Sigmoid colon (tissue), 7 donors: ENCODE data around the gene SRC. TPM values are rescaled to one million over a fixed set of nuclear protein-coding genes. Genes with fewer than 3 reads are reported as not detected.
A peak's percentile ranks its signal among the peaks of the same experiment; 100 is the strongest.

Experiments
- DNase-seq: peaks from one replicate; pipeline ENCODE4 v3.0.0-alpha.2; 2019
- H3K27ac ChIP-seq, 4 donors: fragments of 200-600 bp; sonication (generic); one replicate each; pipeline ENCODE4 v1.5.1; 2016 to 2019; ENCODE audit warnings: mild to moderate bottlenecking in 1 of 4
- H3K27me3 ChIP-seq, 3 donors: fragments of 200-600 bp; sonication (generic); one replicate each; pipeline ENCODE4 v1.5.1; 2019; ENCODE audit warnings: mild to moderate bottlenecking in 1 of 3
- H3K36me3 ChIP-seq, 4 donors: fragments of 200-600 bp; sonication (generic); one replicate each; pipeline ENCODE4 v1.5.1; 2016 to 2019
- H3K4me1 ChIP-seq, 4 donors: fragments of 200-600 bp; sonication (generic); one replicate each; pipeline ENCODE4 v1.5.1; 2017 to 2019
- H3K4me3 ChIP-seq, 4 donors: fragments of 200-600 bp; sonication (generic); one replicate each; pipeline ENCODE4 v1.5.1; 2017 to 2019; ENCODE audit warnings: mild to moderate bottlenecking in 2 of 4, moderate library complexity in 1 of 4
- H3K9me3 ChIP-seq, 4 donors: fragments of 200-600 bp in 3 of 4; sonication (generic) in 3 of 4; one replicate each; pipeline versions ENCODE4 v1.5.1 to v1.6.1; 2013 to 2019
- EP300 ChIP-seq, 4 donors: sonication (generic); formaldehyde crosslinking; IDR thresholded peaks; one replicate each; pipeline ENCODE4 v1.6.1; 2017; ENCODE audit warnings: antibody characterized with exemption in 4 of 4
- POLR2A ChIP-seq, 2 donors: fragments of 450-650 bp; IDR thresholded peaks; one replicate each; pipeline ENCODE4 v1.6.1; 2016; ENCODE audit warnings: antibody characterized with exemption in 2 of 2, mild to moderate bottlenecking in 2 of 2, moderate library complexity in 2 of 2
- POLR2AphosphoS5 ChIP-seq, 4 donors: sonication (generic); formaldehyde crosslinking; IDR thresholded peaks; one replicate each; pipeline ENCODE4 v1.6.1; 2017; ENCODE audit warnings: antibody characterized with exemption in 4 of 4
- WGBS, 2 donors: extraction: QIAGEN DNeasy Blood & Tissue Kit; methylation state at CpG; one replicate each; pipeline ENCODE4 v1.1.7; 2013; 5-methylcytosine and 5-hydroxymethylcytosine counted together
- intact Hi-C: fragments of 100-400 bp; cut with DNase I; formaldehyde crosslinking; loops from one replicate; pipeline ENCODE4 v1.15.1; 2023
- polyA plus RNA-seq, 3 donors: library from polyadenylated mRNA; stranded (reverse); fragments of 200-250 nt; gene quantifications; one replicate each; pipeline ENCODE4 v1.2.3, GENCODE V29; 2013
- total RNA-seq, 4 donors: library from RNA; depleted of rRNA; stranded (reverse); fragments of >200 nt; gene quantifications; one replicate each; pipeline ENCODE4 v1.1.0, GENCODE V29; 2016
- TF ChIP-seq, protein P1 (sequence below), 4 experiments: fragments of 450-650 bp in 3 of 4; fragments of 200-600 bp in 1 of 4; IDR thresholded peaks; one replicate each; pipeline ENCODE4 v1.5.1; 2016 to 2019; ENCODE audit warnings: antibody characterized with exemption in 4 of 4, mild to moderate bottlenecking in 3 of 4, moderate library complexity in 2 of 4
- donor health status: healthy with polysubstance abuse.
- donor health status: Bipolar disorder and iron deficiency.
- donor health status: healthy.

The SRC gene
- total and polyA plus RNA-seq, 7 donors = 28.1 to 91.8 (median 52.3) TPM

DNA sequence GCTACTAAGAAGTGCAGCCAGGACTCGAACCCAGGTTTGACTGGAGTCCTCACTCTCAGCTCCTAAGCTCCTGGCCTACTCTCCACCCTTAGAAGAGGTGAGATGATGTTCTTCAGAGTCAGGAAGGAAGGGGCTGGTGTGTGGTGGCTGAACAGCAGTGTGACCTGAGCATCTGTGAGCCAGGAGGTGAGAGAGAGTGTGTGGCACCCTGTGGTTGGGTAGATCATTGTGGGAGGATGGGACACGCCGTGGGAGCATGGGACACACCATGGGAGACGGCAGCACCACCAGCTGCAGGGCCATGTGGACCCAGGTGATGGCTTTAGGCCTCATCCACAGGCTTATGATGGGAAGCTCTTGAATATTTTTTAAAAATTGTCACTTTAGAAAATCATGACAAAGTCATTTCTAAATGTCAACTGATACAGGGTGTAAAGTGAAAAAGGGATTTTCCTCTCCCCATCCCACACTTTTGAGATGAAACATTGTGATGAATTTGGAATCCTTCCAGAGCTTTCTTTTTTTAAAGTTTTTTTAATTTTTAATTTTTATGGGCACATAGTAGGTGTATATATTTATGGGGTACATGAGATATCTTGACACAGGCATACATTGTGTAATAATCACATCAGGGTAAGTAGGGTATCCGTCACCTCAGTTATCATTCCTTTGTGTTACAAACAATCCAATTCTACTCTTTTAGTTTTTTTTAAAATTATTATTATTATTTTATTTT is 31.6 kb downstream of the SRC start:
- peaks cover 0 to 11% (median 9%) of the 10 kb centered on the region in 4 donors for H3K4me1 ChIP-seq
- no peaks in the 10 kb centered on the region for H3K27me3 ChIP-seq
- no peak overlapping the region for H3K27ac ChIP-seq
- no peak overlapping the region for H3K4me3 ChIP-seq
- TF ChIP-seq, protein P1, sequence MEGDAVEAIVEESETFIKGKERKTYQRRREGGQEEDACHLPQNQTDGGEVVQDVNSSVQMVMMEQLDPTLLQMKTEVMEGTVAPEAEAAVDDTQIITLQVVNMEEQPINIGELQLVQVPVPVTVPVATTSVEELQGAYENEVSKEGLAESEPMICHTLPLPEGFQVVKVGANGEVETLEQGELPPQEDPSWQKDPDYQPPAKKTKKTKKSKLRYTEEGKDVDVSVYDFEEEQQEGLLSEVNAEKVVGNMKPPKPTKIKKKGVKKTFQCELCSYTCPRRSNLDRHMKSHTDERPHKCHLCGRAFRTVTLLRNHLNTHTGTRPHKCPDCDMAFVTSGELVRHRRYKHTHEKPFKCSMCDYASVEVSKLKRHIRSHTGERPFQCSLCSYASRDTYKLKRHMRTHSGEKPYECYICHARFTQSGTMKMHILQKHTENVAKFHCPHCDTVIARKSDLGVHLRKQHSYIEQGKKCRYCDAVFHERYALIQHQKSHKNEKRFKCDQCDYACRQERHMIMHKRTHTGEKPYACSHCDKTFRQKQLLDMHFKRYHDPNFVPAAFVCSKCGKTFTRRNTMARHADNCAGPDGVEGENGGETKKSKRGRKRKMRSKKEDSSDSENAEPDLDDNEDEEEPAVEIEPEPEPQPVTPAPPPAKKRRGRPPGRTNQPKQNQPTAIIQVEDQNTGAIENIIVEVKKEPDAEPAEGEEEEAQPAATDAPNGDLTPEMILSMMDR (IDR thresholded peaks at IDR 0.05) = no peak
- TF ChIP-seq POLR2AphosphoS5 (IDR thresholded peaks at IDR 0.05) (no peak), EP300 (IDR thresholded peaks at IDR 0.05) (no peak), POLR2A (IDR thresholded peaks at IDR 0.05) (no peak)
- no peaks in the 10 kb centered on the region for H3K9me3 ChIP-seq
- 68 to 83% methylated on average over 5 of the region's 5 CpGs for whole genome bisulfite sequencing, 2 donors
- DNase-seq = peak; percentile 53
- peaks cover 0 to 26% (median 0%) of the 10 kb centered on the region in 4 donors for H3K36me3 ChIP-seq
- intact Hi-C loops = no loop called here

DNA sequence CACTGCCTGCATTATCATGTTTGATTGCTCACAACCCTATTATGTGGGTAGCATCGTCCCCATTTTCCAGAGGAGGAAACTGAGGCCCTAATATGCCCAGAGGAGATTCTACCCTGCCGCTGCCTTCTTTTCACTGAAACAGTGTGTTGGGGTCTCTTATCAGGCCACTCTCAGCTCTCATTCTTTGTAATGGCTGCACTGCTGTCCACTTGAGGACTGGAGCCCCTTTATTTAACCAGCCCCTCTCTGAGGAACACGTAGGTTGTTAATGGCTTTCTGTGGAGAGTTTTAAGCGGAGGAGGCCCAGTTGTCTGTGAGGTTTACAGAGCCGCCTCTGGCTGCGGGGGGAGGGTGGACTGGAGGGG is 32.5 kb downstream of the SRC start:
- Histone ChIP-seq H3K4me3 (no peak overlapping the region), H3K36me3 (peaks cover 0 to 26% (median 0%) of the 10 kb centered on the region in 4 donors), H3K9me3 (no peaks in the 10 kb centered on the region), H3K27ac (peak overlapping the region in 1 of 4 donors; percentile 54), H3K4me1 (peaks cover 0 to 19% (median 10%) of the 10 kb centered on the region in 4 donors), H3K27me3 (no peaks in the 10 kb centered on the region)
- 91 to 92% methylated on average over 6 of the region's 6 CpGs for WGBS, 2 donors
- intact Hi-C loops = no loop called here
- no peak for DNase-seq
- TF ChIP-seq, protein P1 (IDR thresholded peaks at IDR 0.05) = no peak
- TF ChIP-seq POLR2A (IDR thresholded peaks at IDR 0.05) (no peak), POLR2AphosphoS5 (IDR thresholded peaks at IDR 0.05) (no peak), EP300 (IDR thresholded peaks at IDR 0.05) (no peak)

DNA sequence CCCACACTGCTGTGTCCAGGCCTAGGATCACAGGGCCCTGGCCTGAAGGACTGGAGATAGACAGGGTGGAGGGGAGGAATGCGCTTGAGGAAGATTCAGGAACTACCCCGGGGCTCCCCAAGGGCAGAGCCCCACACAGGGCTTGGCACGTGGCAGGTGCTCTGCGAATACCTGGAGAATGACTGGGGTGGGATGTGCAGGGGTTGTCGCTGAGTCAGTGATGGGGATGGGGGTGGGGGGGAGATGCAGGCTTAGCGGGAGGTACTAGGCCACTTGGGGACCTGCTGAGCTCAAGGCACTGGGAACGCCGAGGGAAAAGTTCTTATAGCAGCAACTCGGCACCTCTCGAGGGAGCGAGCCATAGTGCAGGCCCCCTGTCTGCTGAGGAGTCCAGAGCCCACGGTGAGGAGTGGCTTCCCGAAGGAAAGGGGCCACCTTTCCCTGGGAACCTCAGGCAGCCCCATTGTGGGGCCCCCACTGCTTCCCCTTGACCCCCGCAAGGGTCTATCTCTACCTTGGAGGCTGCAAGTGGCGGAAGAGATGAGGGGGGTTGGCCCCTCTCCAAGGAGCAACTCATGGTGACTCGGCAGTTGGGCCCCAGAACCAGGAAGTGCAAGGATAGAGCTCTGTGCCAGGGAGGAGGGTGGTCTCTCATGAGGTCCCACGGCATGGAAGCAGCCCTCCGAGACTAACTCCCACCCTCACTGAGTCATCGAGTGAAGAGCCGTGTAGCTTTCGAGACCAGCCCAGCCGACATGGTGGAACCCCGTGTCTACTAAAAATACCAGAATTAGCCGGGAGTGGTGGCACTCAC is 33.1 kb downstream of the SRC start:
- Histone ChIP-seq H3K27ac (peak overlapping the region in 1 of 4 donors; percentile 54), H3K4me3 (no peak overlapping the region), H3K9me3 (no peaks in the 10 kb centered on the region), H3K36me3 (peaks cover 0 to 26% (median 0%) of the 10 kb centered on the region in 4 donors), H3K27me3 (no peaks in the 10 kb centered on the region), H3K4me1 (peaks cover 0 to 24% (median 16%) of the 10 kb centered on the region in 4 donors)
- WGBS, 2 donors = 66 to 79% methylated on average over 24 of the region's 24 CpGs
- DNase-seq = peak; percentile 68
- intact Hi-C loops = no loop called here
- TF ChIP-seq EP300 (IDR thresholded peaks at IDR 0.05) = no peak
- no peak for TF ChIP-seq POLR2AphosphoS5 (IDR thresholded peaks at IDR 0.05)
- TF ChIP-seq POLR2A (IDR thresholded peaks at IDR 0.05) = no peak
- TF ChIP-seq, protein P1 (IDR thresholded peaks at IDR 0.05) = no peak

DNA sequence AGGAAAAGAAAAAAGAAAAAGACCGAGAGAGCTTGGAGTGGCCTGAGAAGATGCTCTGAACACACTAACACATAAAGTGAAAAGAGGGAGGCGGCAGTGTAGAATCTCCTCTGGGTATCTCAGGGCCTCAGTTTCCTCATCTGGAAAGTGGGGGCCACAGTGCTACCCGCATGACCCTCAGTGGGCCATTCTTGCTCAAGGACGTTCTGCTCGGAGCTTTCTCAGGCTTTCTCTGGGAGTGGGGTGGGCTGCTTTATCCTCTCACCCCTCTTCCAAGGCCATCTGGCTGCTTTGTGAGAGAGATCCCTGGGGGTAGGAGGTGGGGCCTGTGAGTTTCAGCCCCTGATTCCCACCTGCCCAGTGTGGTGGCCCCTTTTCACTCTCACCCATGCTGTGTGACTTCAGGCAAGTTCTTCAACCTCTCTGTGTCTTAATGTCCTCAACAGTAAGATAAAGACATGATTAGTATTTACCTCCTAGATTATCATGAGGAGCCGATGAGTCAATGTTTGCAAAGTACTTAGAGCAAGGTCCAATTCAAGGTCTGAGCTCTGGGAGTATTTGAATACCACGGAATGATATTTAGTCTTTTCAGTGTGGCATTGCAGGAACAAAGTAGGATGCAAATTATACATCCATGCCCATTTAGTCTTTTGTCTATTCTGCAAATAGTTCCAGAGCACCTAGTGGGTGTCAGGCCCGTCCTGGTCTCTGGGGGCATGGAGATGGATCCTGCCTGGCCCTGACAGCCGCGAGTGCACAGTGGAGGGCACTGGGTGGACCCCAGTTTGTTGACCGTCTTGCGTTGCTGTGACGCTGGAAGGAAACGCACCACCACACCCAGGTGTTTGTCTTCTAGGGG is 34.3 kb downstream of the SRC start:
- no peaks in the 10 kb centered on the region for H3K27me3 ChIP-seq
- peak overlapping the region in 1 of 4 donors; percentile 18 for H3K27ac ChIP-seq
- intact Hi-C loops = loop anchor here (10.0 kb wide), 1 partner anchor 175 kb away; no protein-coding TSS in a partner anchor
- peak; percentile 43 for DNase-seq
- H3K9me3 ChIP-seq = no peaks in the 10 kb centered on the region
- H3K4me1 ChIP-seq = peaks cover 0 to 33% (median 26%) of the 10 kb centered on the region in 4 donors
- peaks cover 0 to 26% (median 0%) of the 10 kb centered on the region in 4 donors for H3K36me3 ChIP-seq
- H3K4me3 ChIP-seq = no peak overlapping the region
- TF ChIP-seq POLR2A (IDR thresholded peaks at IDR 0.05) (no peak), POLR2AphosphoS5 (IDR thresholded peaks at IDR 0.05) (no peak), EP300 (IDR thresholded peaks at IDR 0.05) (no peak)
- TF ChIP-seq, protein P1 (IDR thresholded peaks at IDR 0.05) = no peak
- 50 to 79% methylated on average over 14 of the region's 14 CpGs for WGBS, 2 donors
